Lung (tissue), 12 donors: Measurements from ENCODE around the gene MYBBP1A. TPM values are rescaled to one million over a fixed set of nuclear protein-coding genes. Genes with fewer than 3 reads are reported as not detected.

Experiments
- ATAC-seq: fragments of 200-7000 bp; cut with Tn5 transposase; one replicate; pipeline ENCODE4 v1.9.1; 2020; ENCODE audit warnings: moderate number of reproducible peaks; ENCODE audit not compliant: insufficient read depth, low FRiP score
- DNase-seq, 3 donors: peaks; one replicate each; pipeline ENCODE4 v3.0.0-alpha.2; 2013 to 2017
- H3K27ac ChIP-seq, 2 donors: one replicate each; pipeline ENCODE4 v1.5.1; 2013; ENCODE audit warnings: mild to moderate bottlenecking in 2 of 2, moderate library complexity in 2 of 2, control low read depth in 1 of 2, inconsistent platforms in 1 of 2, low read depth in 1 of 2, low read length in 1 of 2
- H3K27me3 ChIP-seq, 3 donors: one replicate each; pipeline ENCODE4 v1.5.1; 2013; ENCODE audit warnings: low read length in 2 of 3; ENCODE audit not compliant: control insufficient read depth in 3 of 3, insufficient read depth in 3 of 3
- H3K36me3 ChIP-seq, 4 donors: one replicate each; pipeline ENCODE4 v1.5.1; 2013; ENCODE audit warnings: low read length in 4 of 4, mild to moderate bottlenecking in 1 of 4, moderate library complexity in 1 of 4; ENCODE audit not compliant: control insufficient read depth in 4 of 4, insufficient read depth in 4 of 4
- H3K4me1 ChIP-seq, 5 donors: one replicate each; pipeline ENCODE4 v1.5.1; 2013; ENCODE audit warnings: low read length in 5 of 5, mild to moderate bottlenecking in 2 of 5, moderate library complexity in 1 of 5; ENCODE audit not compliant: control insufficient read depth in 5 of 5, insufficient read depth in 5 of 5
- H3K4me3 ChIP-seq: one replicate; pipeline ENCODE4 v1.5.1; 2013; ENCODE audit warnings: mild to moderate bottlenecking, control low read depth, moderate library complexity
- H3K9ac ChIP-seq, 2 donors: one replicate each; pipeline ENCODE4 v1.5.1; 2013; ENCODE audit warnings: low read length in 2 of 2, control low read depth in 1 of 2; ENCODE audit not compliant: insufficient read depth in 1 of 2
- H3K9me3 ChIP-seq, 4 donors: one replicate each; pipeline ENCODE4 v1.5.1; 2013; ENCODE audit warnings: low read length in 3 of 4, mild to moderate bottlenecking in 1 of 4, moderate library complexity in 1 of 4; ENCODE audit not compliant: control insufficient read depth in 4 of 4, insufficient read depth in 3 of 4
- CTCF ChIP-seq: IDR thresholded peaks from 2 replicates; pipeline ENCODE4 v1.5.1; 2012; ENCODE audit warnings: mild to moderate bottlenecking; ENCODE audit errors: control extremely low read depth, extremely low read depth
- WGBS, 2 donors: extraction: QIAGEN DNeasy Blood & Tissue Kit; methylation state at CpG; one replicate each; pipeline ENCODE4 v1.1.7; 2013; 5-methylcytosine and 5-hydroxymethylcytosine counted together
- polyA plus RNA-seq, 2 donors: library from polyadenylated mRNA; stranded (reverse); fragments of 200-250 nt; gene quantifications; one replicate each; pipeline ENCODE4 v1.2.1, GENCODE V29; 2013
- total RNA-seq, 2 donors: library from RNA; depleted of rRNA in 1 of 2; stranded (reverse); fragments of >200 nt in 1 of 2; gene quantifications; one replicate each; pipeline ENCODE4 v1.2.1, GENCODE V29; 2014 to 2021
- donor health status: control.
- donor health status: control.
- donor health status: Bipolar disorder and iron deficiency.
- donor health status: healthy.
- donor health status: DM: yes; HTN: yes; CAD: no.

Gene MYBBP1A
- total and polyA plus RNA-seq, 4 donors, result 21.2 to 71.7 (median 34.4) TPM

- no peak overlapping the region for H3K9ac ChIP-seq
- no peak for DNase-seq
These were observed 16.8 kb downstream of the MYBBP1A start for GRCh38 chr17:4538236-4539002.

GRCh38 chr17:4537451-4538235 is 17.5 kb downstream of the MYBBP1A start:
- Histone ChIP-seq H3K9ac (no peak overlapping the region), H3K27me3 (no peaks in the 10 kb centered on the region), H3K4me1 (peaks cover 0 to 27% (median 16%) of the 10 kb centered on the region in 5 donors), H3K27ac (peak overlapping the region; percentile 24 to 79), H3K9me3 (no peaks in the 10 kb centered on the region), H3K36me3 (peaks cover 0 to 53% (median 10%) of the 10 kb centered on the region in 4 donors), H3K4me3 (no peak overlapping the region)
- no peak for DNase-seq
- no peak for ATAC-seq
- 68% methylated on average over 19 of the region's 19 CpGs for WGBS, 2 donors
- TF ChIP-seq CTCF, result no peak

More at GRCh38 chr17:4538236-4539002, 16.8 kb downstream of the MYBBP1A start:
- no peak overlapping the region for H3K4me3 ChIP-seq
- peak overlapping the region in 1 of 2 donors; percentile 79 for H3K27ac ChIP-seq
- H3K36me3 ChIP-seq, result peaks cover 0 to 61% (median 12%) of the 10 kb centered on the region in 4 donors
- H3K27me3 ChIP-seq, result no peaks in the 10 kb centered on the region
- TF ChIP-seq CTCF, result no peak
- H3K9me3 ChIP-seq, result no peaks in the 10 kb centered on the region
- 57 to 62% methylated on average over 13 of the region's 13 CpGs for WGBS, 2 donors
- peaks cover 0 to 25% (median 16%) of the 10 kb centered on the region in 5 donors for H3K4me1 ChIP-seq
- ATAC-seq, result no peak

- Histone ChIP-seq H3K27me3 (no peaks in the 10 kb centered on the region), H3K9ac (no peak overlapping the region), H3K4me3 (no peak overlapping the region), H3K36me3 (peaks cover 0 to 46% (median 7%) of the 10 kb centered on the region in 4 donors), H3K4me1 (peaks cover 0 to 27% (median 16%) of the 10 kb centered on the region in 5 donors), H3K27ac (peak overlapping the region; percentile 51 to 79), H3K9me3 (no peaks in the 10 kb centered on the region)
- DNase-seq, result no peak
- peak; percentile 17 for ATAC-seq
- no peak for TF ChIP-seq CTCF
- WGBS, 2 donors, result 37 to 50% methylated on average over 18 of the region's 18 CpGs
These were observed 18.3 kb downstream of the MYBBP1A start for GRCh38 chr17:4536742-4537411.
